Cardiac fibroblast (primary cell): ENCODE results near the gene BANP.
"Not testable (repeated sequence)": the region's sequence is repeated elsewhere in the genome, so short reads cannot be mapped to it uniquely, and the experiment has no call there.

Experiments used
- DNase-seq, 2 donors: peaks; one replicate each; pipeline versions ENCODE4 v3.0.0 to v3.0.0-alpha.2; 2010; ENCODE audit warnings: low read depth in 2 of 2
- H3K4me3 ChIP-seq, 2 donors: replicated peaks in 1 of 2; 1 replicate in 1 of 2; 2 replicates in 1 of 2; pipeline ENCODE4 v1.5.1; 2011; ENCODE audit warnings: low read depth in 2 of 2, low read length in 2 of 2, mild to moderate bottlenecking in 2 of 2, moderate library complexity in 1 of 2
- TF ChIP-seq, protein P1 (sequence below): IDR thresholded peaks from one replicate; pipeline ENCODE4 v1.5.1; 2011; ENCODE audit warnings: low read depth, mild to moderate bottlenecking, low read length, inconsistent platforms

BANP gene

DNA sequence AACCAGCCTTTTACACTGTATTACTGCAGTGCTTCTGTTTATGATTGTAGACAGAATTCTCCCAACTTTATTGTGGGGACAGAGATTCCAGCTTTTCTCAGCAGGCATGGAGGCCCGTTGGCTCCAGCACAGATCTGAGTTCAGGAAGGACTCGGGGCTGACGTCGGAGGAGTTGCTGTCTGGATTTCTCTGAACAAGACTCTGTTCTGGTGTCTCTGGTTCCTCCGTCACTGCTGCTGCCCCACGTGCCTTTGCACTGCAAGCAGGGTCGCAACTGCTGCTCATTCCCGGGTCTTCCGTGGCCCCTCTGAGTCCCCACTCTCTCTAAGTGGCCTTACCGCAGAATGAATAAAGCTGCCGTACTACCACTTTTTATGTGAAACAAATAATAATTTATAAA is 88.4 kb downstream of the BANP start:
- TF ChIP-seq, protein P1, sequence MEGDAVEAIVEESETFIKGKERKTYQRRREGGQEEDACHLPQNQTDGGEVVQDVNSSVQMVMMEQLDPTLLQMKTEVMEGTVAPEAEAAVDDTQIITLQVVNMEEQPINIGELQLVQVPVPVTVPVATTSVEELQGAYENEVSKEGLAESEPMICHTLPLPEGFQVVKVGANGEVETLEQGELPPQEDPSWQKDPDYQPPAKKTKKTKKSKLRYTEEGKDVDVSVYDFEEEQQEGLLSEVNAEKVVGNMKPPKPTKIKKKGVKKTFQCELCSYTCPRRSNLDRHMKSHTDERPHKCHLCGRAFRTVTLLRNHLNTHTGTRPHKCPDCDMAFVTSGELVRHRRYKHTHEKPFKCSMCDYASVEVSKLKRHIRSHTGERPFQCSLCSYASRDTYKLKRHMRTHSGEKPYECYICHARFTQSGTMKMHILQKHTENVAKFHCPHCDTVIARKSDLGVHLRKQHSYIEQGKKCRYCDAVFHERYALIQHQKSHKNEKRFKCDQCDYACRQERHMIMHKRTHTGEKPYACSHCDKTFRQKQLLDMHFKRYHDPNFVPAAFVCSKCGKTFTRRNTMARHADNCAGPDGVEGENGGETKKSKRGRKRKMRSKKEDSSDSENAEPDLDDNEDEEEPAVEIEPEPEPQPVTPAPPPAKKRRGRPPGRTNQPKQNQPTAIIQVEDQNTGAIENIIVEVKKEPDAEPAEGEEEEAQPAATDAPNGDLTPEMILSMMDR: no peak
- DNase-seq: no peak
- H3K4me3 ChIP-seq: no peak overlapping the region

DNA sequence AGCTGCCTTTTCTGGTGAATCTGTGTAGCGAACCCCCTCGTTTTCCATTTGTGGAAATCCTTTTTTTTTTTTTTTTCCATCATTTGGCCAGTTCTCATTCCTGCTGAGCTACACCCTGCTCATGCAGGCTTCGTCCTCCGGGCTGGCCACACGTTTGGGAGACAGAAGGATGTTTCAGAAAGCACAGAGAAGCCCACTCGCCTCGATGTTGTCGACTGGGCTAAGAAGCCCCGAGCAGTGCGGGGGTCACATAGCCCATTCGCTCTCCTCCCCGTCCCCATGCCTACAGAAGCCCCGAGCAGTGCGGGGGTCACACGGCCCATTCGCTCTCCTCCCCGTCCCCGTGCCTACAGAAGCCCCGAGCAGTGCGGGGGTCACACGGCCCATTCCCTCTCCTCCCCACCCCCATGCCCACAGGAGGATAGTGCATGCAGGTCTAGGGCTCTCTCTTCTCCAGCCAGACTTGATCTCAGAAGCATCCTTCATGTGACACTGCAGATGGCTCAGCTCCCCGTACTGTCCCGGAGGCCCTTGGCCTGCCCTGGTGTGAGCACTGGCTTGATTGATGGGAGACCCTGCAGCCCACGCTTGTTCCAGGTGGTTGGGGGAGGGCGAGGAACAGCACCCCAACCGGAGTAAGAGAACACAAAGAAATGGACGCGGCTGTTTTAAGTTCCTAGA is 89.1 kb downstream of the BANP start:
- not testable (repeated sequence) for H3K4me3 ChIP-seq, DNase-seq

DNA sequence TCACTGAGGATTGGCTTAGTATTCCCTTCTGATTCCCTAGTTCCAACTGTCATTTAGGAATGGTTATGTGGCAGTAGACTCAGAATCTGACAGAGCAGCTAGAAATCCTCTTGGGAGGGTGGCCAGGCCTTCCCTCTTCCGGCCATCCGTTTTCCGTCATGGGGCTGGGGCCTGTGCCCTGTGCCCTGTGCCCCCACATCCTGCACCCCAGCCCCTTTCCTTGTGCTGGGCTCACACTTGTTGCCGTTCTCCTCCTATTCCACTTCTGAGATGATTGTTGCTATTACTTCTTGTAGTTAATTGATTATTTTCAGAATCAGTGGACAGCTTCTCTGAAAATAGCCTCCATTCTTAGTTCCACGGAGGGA is 89.6 kb downstream of the BANP start:
- not testable (repeated sequence) for H3K4me3 ChIP-seq, DNase-seq

DNA sequence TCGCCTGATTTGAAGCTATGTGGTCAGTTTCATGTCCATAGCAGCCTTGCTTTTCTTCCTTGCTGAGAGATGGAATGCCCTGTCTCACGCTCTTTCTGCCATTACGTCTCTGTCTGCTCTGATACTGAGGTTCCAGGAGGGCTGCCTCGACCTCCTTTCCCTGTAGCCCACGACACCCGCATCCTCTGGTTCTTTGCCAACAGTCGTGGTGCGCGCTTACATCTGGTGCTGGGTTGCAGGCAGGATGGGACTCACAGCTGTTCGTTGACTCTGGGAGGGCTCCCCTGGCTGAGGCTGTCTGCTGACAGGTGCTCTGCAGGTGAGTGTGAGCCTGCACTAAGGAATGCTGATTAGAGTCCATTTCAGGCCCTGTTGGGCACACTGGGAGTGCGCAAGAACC is 90.3 kb downstream of the BANP start:
- not testable (repeated sequence) for DNase-seq, H3K4me3 ChIP-seq

DNA sequence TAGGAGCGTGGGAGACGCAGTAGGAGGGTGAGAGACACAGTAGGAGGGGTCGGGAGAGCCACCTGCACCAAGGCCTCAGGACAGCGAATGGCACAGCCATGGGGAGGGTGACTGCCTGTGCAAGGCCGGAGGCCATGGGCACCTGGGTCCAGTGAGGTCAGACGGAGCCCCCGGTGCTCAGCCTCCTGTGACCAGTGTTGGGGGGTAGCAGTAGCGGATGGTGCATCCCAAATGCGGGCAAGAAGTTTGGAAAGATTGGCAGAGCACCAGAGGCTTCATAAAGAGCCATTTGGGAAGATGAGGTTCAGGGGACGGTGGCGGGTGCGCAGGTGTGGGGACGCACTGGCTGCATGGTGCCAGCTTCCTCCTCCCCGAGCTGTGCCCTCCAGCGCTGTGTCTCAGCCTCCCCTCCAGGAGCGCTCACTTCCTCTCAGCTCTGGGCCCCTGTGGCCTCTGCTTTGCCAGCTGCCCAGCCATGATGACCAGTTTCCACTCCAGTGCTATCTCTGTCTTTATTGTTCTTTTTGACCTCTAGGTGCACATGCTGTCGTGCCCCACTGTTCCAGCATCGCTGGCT is 90.8 kb downstream of the BANP start:
- not testable (repeated sequence) for DNase-seq, H3K4me3 ChIP-seq

DNA sequence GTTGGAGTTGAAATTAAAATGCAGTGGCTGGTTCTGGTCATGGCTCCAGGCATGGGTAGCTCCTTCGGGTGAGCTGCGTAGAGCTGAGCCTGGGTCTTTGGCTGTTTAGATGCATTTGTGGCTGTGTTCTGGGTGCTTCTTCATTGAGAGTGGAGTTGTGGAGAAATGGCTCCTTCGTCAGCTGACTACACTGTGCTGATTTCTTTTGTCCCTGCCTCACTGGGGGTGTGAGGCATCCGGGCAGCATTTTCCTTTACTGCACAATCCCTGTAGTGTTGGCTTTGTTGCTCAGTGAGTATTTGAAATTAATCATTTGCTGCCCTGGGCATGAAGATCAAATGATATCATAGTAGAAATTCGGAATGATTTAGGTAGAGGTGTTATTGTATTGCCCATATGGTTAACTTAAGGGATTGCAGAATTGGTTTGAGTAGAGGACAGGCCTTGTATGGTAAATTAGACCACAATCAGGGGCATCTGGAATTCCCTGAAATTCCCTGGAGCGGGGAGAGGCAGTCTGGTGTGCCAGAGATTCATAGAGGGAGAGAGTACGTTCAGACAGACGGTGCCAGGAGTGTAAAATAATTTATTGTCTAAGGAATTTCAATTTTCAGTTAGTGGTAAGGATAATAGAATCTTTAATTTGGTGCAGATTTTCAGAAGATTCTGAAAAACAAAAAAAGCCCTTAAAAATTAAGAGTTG is 92.1 kb downstream of the BANP start:
- not testable (repeated sequence) for H3K4me3 ChIP-seq, DNase-seq

DNA sequence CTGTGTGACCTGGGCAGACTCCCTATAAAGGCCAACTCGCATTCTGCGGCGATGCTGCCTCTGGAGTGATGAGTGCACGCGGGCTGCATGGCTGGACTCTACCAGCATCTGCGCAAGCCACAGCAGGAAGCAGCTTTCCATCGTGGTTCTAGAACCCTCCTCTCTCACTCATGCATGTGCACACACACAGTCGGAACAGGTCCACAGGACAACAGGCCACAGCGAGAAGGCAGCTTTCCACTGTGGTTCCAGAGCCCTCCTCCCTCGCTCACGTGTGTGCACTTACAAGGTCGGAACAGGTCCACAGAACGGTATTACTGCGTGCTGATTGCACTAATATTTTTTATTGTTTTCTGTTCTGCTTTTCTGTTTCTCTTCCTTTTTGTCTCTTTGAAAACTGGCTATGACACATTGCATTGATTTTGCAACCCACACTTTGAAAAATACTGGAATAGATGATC is 92.9 kb downstream of the BANP start:
- H3K4me3 ChIP-seq, DNase-seq: not testable (repeated sequence)

DNA sequence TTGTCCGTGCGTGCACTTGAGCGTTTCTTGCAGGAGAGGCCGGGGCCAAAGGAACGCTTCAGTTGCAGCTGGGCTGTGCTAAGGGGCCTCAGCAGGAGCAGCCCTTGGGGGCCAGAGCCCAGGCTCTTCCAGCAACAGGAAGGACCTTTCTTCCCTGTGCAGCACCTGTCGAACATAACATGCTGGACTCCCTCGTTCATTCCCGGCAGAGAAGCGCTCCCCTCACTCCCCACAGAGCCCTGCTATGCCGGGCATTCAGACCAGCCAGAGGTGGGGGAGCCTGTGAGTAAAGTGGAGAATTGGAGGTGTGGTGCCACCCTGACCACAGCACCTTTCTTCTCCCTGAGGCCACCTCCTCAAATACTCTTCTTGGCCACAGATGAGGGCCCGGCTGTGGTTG is 94.1 kb downstream of the BANP start:
- DNase-seq, H3K4me3 ChIP-seq: not testable (repeated sequence)

DNA sequence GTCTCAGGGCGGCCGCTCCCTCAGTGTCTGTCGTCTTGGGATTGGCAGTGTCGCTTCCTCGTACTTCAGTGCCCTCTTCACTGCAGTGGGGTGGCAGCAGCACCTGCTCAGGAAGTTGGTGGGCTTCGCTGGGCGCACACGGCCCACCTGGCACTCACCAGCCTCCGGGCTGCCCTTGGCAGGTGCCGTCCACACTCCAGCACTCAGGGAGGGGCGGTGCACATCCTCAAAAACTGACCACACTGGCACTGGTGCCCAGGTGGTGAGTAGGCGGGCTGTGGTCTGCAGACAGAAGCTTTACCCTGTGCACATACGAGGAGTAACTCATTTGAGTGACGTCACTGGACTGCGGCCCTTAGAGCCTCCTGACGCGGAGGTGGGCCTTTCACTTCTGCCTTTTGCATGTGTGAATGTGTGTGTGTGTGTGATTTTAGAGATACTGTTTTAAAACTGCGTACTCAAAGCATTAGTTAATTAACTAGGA is 94.6 kb downstream of the BANP start:
- DNase-seq: no peak
- TF ChIP-seq, protein P1: no peak
- H3K4me3 ChIP-seq: no peak overlapping the region

DNA sequence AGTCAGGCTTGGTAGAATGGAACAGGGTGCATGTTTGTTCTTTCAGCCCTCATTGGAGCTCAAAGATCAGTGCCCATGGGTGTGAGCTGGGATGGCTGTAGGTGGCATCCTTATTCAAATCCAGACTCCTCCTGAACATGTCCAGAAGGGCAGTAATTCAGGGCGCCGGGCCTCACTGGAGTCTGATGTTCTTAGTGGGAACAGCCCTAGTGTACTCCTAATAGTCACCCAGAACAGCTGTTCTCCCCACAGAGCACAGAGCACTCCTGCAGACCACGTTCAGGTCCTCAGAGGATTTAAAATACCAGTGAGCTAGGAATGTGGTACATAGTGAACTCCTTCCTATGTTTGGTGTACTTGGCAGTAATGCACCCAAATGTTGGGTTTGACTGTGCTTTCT is 96.2 kb downstream of the BANP start:
- no peak overlapping the region for H3K4me3 ChIP-seq
- no peak for DNase-seq
- TF ChIP-seq, protein P1: no peak
